Activated T-cell treated with anti-CD3 and anti-CD28 coated beads, Interleukin-2, amount 50 U/mL, for 4 hours (primary cell): ENCODE data around the gene PTPN12. TPM values are rescaled to one million over a fixed set of nuclear protein-coding genes. Genes with fewer than 3 reads are reported as not detected.
"Not testable (repeated sequence)": the region's sequence is repeated elsewhere in the genome, so short reads cannot be mapped to it uniquely, and the experiment has no call there.

Experiments used
- ATAC-seq, 2 donors: fragments of 200-7000 bp; cut with Tn5 transposase; one replicate each; pipeline ENCODE4 v1.10.0; 2021
- DNase-seq: peaks from one replicate; pipeline ENCODE4 v3.0.0-alpha.2; 2020
- H3K27me3 Mint-ChIP-seq: one replicate; pipeline ENCODE4 v1.8.0; 2021; ENCODE audit warnings: low read depth, mixed read lengths
- H3K36me3 Mint-ChIP-seq: one replicate; pipeline ENCODE4 v1.8.0; 2022; ENCODE audit warnings: mixed read lengths; ENCODE audit not compliant: insufficient read depth
- H3K4me1 Mint-ChIP-seq: one replicate; pipeline ENCODE4 v1.8.0; 2021; ENCODE audit warnings: low read depth, mixed read lengths
- H3K4me3 Mint-ChIP-seq: one replicate; pipeline ENCODE4 v1.8.0; 2021; ENCODE audit warnings: mild to moderate bottlenecking, moderate library complexity, mixed read lengths
- H3K9me3 Mint-ChIP-seq: one replicate; pipeline ENCODE4 v1.8.0; 2021; ENCODE audit warnings: mixed read lengths
- total RNA-seq, 3 donors: library from RNA; stranded (reverse); gene quantifications; one replicate each; pipeline ENCODE4 v1.2.1, GENCODE V29; 2021

PTPN12 gene
- total RNA-seq, 3 donors from 2014 or later, result 5.9 to 10.0 (median 7.2) TPM

GRCh38 chr7:77531038-77531437 lies 6.1 kb upstream of the PTPN12 start:
- H3K9me3 Mint-ChIP-seq, result no peaks in the 10 kb centered on the region
- DNase-seq, result no peak
- H3K4me1 Mint-ChIP-seq, result peaks cover 7% of the 10 kb centered on the region
- no peak for ATAC-seq
- no peaks in the 10 kb centered on the region for H3K36me3 Mint-ChIP-seq
- H3K4me3 Mint-ChIP-seq, result no peak overlapping the region
- H3K27me3 Mint-ChIP-seq, result no peaks in the 10 kb centered on the region

GRCh38 chr7:77532247-77532646 lies 4.8 kb upstream of the PTPN12 start:
- Mint-ChIP-seq H3K4me3 (no peak overlapping the region), H3K36me3 (no peaks in the 10 kb centered on the region), H3K9me3 (no peaks in the 10 kb centered on the region), H3K27me3 (no peaks in the 10 kb centered on the region), H3K4me1 (peaks cover 7% of the 10 kb centered on the region)
- ATAC-seq (no peak), DNase-seq (no peak)

GRCh38 chr7:77532732-77533131 lies 4.4 kb upstream of the PTPN12 start:
- H3K4me1 Mint-ChIP-seq, H3K27me3 Mint-ChIP-seq, H3K36me3 Mint-ChIP-seq, ATAC-seq, DNase-seq, H3K4me3 Mint-ChIP-seq, H3K9me3 Mint-ChIP-seq: not testable (repeated sequence)

- H3K9me3 Mint-ChIP-seq, H3K36me3 Mint-ChIP-seq, H3K27me3 Mint-ChIP-seq, H3K4me3 Mint-ChIP-seq, DNase-seq, ATAC-seq: not testable (repeated sequence)
- peaks cover 18% of the 10 kb centered on the region for H3K4me1 Mint-ChIP-seq
Measured at GRCh38 chr7:77534046-77534445, 3.0 kb upstream of the PTPN12 start.

GRCh38 chr7:77536017-77536412 lies 1.1 kb upstream of the PTPN12 start:
- no peak for ATAC-seq
- peaks cover 17% of the 10 kb centered on the region for H3K4me1 Mint-ChIP-seq
- DNase-seq, result no peak
- H3K9me3 Mint-ChIP-seq, result no peaks in the 10 kb centered on the region
- H3K27me3 Mint-ChIP-seq, result no peaks in the 10 kb centered on the region
- peak overlapping the region; percentile 96 for H3K4me3 Mint-ChIP-seq
- no peaks in the 10 kb centered on the region for H3K36me3 Mint-ChIP-seq

GRCh38 chr7:77536413-77537135 lies 521 bp upstream of the PTPN12 start:
- no peaks in the 10 kb centered on the region for H3K9me3 Mint-ChIP-seq
- ATAC-seq (peak; percentile 94 to 95), DNase-seq (peak; percentile 97)
- H3K36me3 Mint-ChIP-seq, result no peaks in the 10 kb centered on the region
- peaks cover 14% of the 10 kb centered on the region for H3K4me1 Mint-ChIP-seq
- H3K27me3 Mint-ChIP-seq, result no peaks in the 10 kb centered on the region
- H3K4me3 Mint-ChIP-seq, result peak overlapping the region; percentile 96

- Mint-ChIP-seq H3K9me3 (no peaks in the 10 kb centered on the region), H3K27me3 (no peaks in the 10 kb centered on the region), H3K4me3 (peak overlapping the region; percentile 86), H3K4me1 (peaks cover 25% of the 10 kb centered on the region), H3K36me3 (no peaks in the 10 kb centered on the region)
- ATAC-seq (peak in 1 of 2 donors; percentile 4), DNase-seq (peak; percentile 10)
Measured at GRCh38 chr7:77537778-77538280, 734 bp downstream of the PTPN12 start.

- no peaks in the 10 kb centered on the region for H3K9me3 Mint-ChIP-seq
- DNase-seq (peak; percentile 13), ATAC-seq (no peak)
- peaks cover 30% of the 10 kb centered on the region for H3K4me1 Mint-ChIP-seq
- peak overlapping the region; percentile 86 for H3K4me3 Mint-ChIP-seq
- H3K36me3 Mint-ChIP-seq, result no peaks in the 10 kb centered on the region
- H3K27me3 Mint-ChIP-seq, result no peaks in the 10 kb centered on the region
Measured at GRCh38 chr7:77538281-77539212, 1.5 kb downstream of the PTPN12 start.

- H3K36me3 Mint-ChIP-seq, result no peaks in the 10 kb centered on the region
- H3K4me1 Mint-ChIP-seq, result peaks cover 40% of the 10 kb centered on the region
- ATAC-seq (no peak), DNase-seq (no peak)
- peak overlapping the region; percentile 21 for H3K4me3 Mint-ChIP-seq
- no peaks in the 10 kb centered on the region for H3K9me3 Mint-ChIP-seq
- H3K27me3 Mint-ChIP-seq, result no peaks in the 10 kb centered on the region
Measured at GRCh38 chr7:77540402-77540822, 3.3 kb downstream of the PTPN12 start.

GRCh38 chr7:77540993-77541392 lies 3.9 kb downstream of the PTPN12 start:
- H3K9me3 Mint-ChIP-seq, H3K4me3 Mint-ChIP-seq, H3K36me3 Mint-ChIP-seq: not testable (repeated sequence)

GRCh38 chr7:77542409-77542808 lies 5.3 kb downstream of the PTPN12 start:
- H3K4me1 Mint-ChIP-seq, result peaks cover 43% of the 10 kb centered on the region
- ATAC-seq, result peak; percentile 56 to 59
- H3K4me3 Mint-ChIP-seq, result no peak overlapping the region
- H3K27me3 Mint-ChIP-seq, result no peaks in the 10 kb centered on the region
- no peak for DNase-seq
- no peaks in the 10 kb centered on the region for H3K36me3 Mint-ChIP-seq
- no peaks in the 10 kb centered on the region for H3K9me3 Mint-ChIP-seq

More at GRCh38 chr7:77540993-77541392, 3.9 kb downstream of the PTPN12 start:
- not testable (repeated sequence) for DNase-seq, H3K27me3 Mint-ChIP-seq, ATAC-seq
- peaks cover 38% of the 10 kb centered on the region for H3K4me1 Mint-ChIP-seq

- no peaks in the 10 kb centered on the region for H3K9me3 Mint-ChIP-seq
- H3K4me3 Mint-ChIP-seq, result no peak overlapping the region
- ATAC-seq (no peak), DNase-seq (no peak)
- H3K36me3 Mint-ChIP-seq, result no peaks in the 10 kb centered on the region
- H3K4me1 Mint-ChIP-seq, result peaks cover 45% of the 10 kb centered on the region
- H3K27me3 Mint-ChIP-seq, result no peaks in the 10 kb centered on the region
Measured at GRCh38 chr7:77542895-77543294, 5.8 kb downstream of the PTPN12 start.

GRCh38 chr7:77543910-77544309 lies 6.8 kb downstream of the PTPN12 start:
- ATAC-seq, result no peak
- Mint-ChIP-seq H3K4me1 (peaks cover 42% of the 10 kb centered on the region), H3K9me3 (no peaks in the 10 kb centered on the region), H3K36me3 (no peaks in the 10 kb centered on the region), H3K4me3 (no peak overlapping the region), H3K27me3 (no peaks in the 10 kb centered on the region)
- no peak for DNase-seq

- Mint-ChIP-seq H3K36me3 (no peaks in the 10 kb centered on the region), H3K27me3 (no peaks in the 10 kb centered on the region), H3K9me3 (no peaks in the 10 kb centered on the region), H3K4me1 (peaks cover 42% of the 10 kb centered on the region), H3K4me3 (no peak overlapping the region)
- no peak for ATAC-seq
- DNase-seq, result no peak
Measured at GRCh38 chr7:77544518-77544917, 7.4 kb downstream of the PTPN12 start.
